Measurements from ENCODE around the gene TMED10.

TMED10 gene

GRCh38 chr14:75091251-75091650 is 85.2 kb downstream of the TMED10 start:
- Histone ChIP-seq H3K36me3 (ENCODE audit: insufficient read depth, low read length) (peaks cover 39% of the 10 kb centered on the region), H3K4me1 (ENCODE audit: control insufficient read depth, insufficient read depth, low read length, unreplicated experiment) (peaks cover 4% of the 10 kb centered on the region), H2AFZ (ENCODE audit: low read length, unreplicated experiment) (no peak overlapping the region), H3K4me3 (ENCODE audit: low read depth, low read length) (no peak overlapping the region), H3K27me3 (ENCODE audit: insufficient read depth, low read length) (no peaks in the 10 kb centered on the region), H3K27ac (ENCODE audit: low read depth, low read length) (no peak overlapping the region), H3K79me2 (ENCODE audit: control insufficient read depth, insufficient read depth, low read length, unreplicated experiment) (no peaks in the 10 kb centered on the region)

- Histone ChIP-seq H2AFZ (ENCODE audit: low read length, unreplicated experiment) (no peak overlapping the region), H3K4me3 (ENCODE audit: low read depth, low read length) (no peak overlapping the region), H3K79me2 (ENCODE audit: control insufficient read depth, insufficient read depth, low read length, unreplicated experiment) (no peaks in the 10 kb centered on the region), H3K27me3 (ENCODE audit: insufficient read depth, low read length) (no peaks in the 10 kb centered on the region), H3K27ac (ENCODE audit: low read depth, low read length) (no peak overlapping the region), H3K36me3 (ENCODE audit: insufficient read depth, low read length) (peaks cover 33% of the 10 kb centered on the region), H3K4me1 (ENCODE audit: control insufficient read depth, insufficient read depth, low read length, unreplicated experiment) (peaks cover 4% of the 10 kb centered on the region)
Measured at GRCh38 chr14:75090353-75090752, 86.1 kb downstream of the TMED10 start.

GRCh38 chr14:75088566-75089373 is 87.6 kb downstream of the TMED10 start:
- Histone ChIP-seq H3K4me1 (ENCODE audit: control insufficient read depth, insufficient read depth, low read length, unreplicated experiment) (no peaks in the 10 kb centered on the region), H3K27me3 (ENCODE audit: insufficient read depth, low read length) (no peaks in the 10 kb centered on the region), H2AFZ (ENCODE audit: low read length, unreplicated experiment) (no peak overlapping the region), H3K79me2 (ENCODE audit: control insufficient read depth, insufficient read depth, low read length, unreplicated experiment) (no peaks in the 10 kb centered on the region), H3K4me3 (ENCODE audit: low read depth, low read length) (no peak overlapping the region), H3K36me3 (ENCODE audit: insufficient read depth, low read length) (peaks cover 29% of the 10 kb centered on the region), H3K27ac (ENCODE audit: low read depth, low read length) (no peak overlapping the region)

- no peaks in the 10 kb centered on the region for H3K4me1 ChIP-seq (ENCODE audit: control insufficient read depth, insufficient read depth, low read length, unreplicated experiment)
- peaks cover 29% of the 10 kb centered on the region for H3K36me3 ChIP-seq (ENCODE audit: insufficient read depth, low read length)
- H3K27me3 ChIP-seq (ENCODE audit: insufficient read depth, low read length): no peaks in the 10 kb centered on the region
- H3K27ac ChIP-seq (ENCODE audit: low read depth, low read length): no peak overlapping the region
- no peak overlapping the region for H2AFZ ChIP-seq (ENCODE audit: low read length, unreplicated experiment)
- H3K4me3 ChIP-seq (ENCODE audit: low read depth, low read length): no peak overlapping the region
- no peaks in the 10 kb centered on the region for H3K79me2 ChIP-seq (ENCODE audit: control insufficient read depth, insufficient read depth, low read length, unreplicated experiment)
Measured at GRCh38 chr14:75088153-75088552, 88.3 kb downstream of the TMED10 start.

- Histone ChIP-seq H3K4me1 (ENCODE audit: control insufficient read depth, insufficient read depth, low read length, unreplicated experiment) (no peaks in the 10 kb centered on the region), H3K4me3 (ENCODE audit: low read depth, low read length) (no peak overlapping the region), H3K79me2 (ENCODE audit: control insufficient read depth, insufficient read depth, low read length, unreplicated experiment) (no peaks in the 10 kb centered on the region), H2AFZ (ENCODE audit: low read length, unreplicated experiment) (no peak overlapping the region), H3K27me3 (ENCODE audit: insufficient read depth, low read length) (no peaks in the 10 kb centered on the region), H3K36me3 (ENCODE audit: insufficient read depth, low read length) (peaks cover 23% of the 10 kb centered on the region), H3K27ac (ENCODE audit: low read depth, low read length) (no peak overlapping the region)
Measured at GRCh38 chr14:75084513-75084912, 91.9 kb downstream of the TMED10 start.

GRCh38 chr14:75083271-75083670 is 93.1 kb downstream of the TMED10 start:
- Histone ChIP-seq H3K79me2 (ENCODE audit: control insufficient read depth, insufficient read depth, low read length, unreplicated experiment) (no peaks in the 10 kb centered on the region), H3K4me1 (ENCODE audit: control insufficient read depth, insufficient read depth, low read length, unreplicated experiment) (no peaks in the 10 kb centered on the region), H3K36me3 (ENCODE audit: insufficient read depth, low read length) (peaks cover 23% of the 10 kb centered on the region), H3K27ac (ENCODE audit: low read depth, low read length) (no peak overlapping the region), H3K4me3 (ENCODE audit: low read depth, low read length) (no peak overlapping the region), H2AFZ (ENCODE audit: low read length, unreplicated experiment) (no peak overlapping the region), H3K27me3 (ENCODE audit: insufficient read depth, low read length) (no peaks in the 10 kb centered on the region)

GRCh38 chr14:75081660-75082229 is 94.7 kb downstream of the TMED10 start:
- no peaks in the 10 kb centered on the region for H3K4me1 ChIP-seq (ENCODE audit: control insufficient read depth, insufficient read depth, low read length, unreplicated experiment)
- H3K4me3 ChIP-seq (ENCODE audit: low read depth, low read length): no peak overlapping the region
- no peak overlapping the region for H2AFZ ChIP-seq (ENCODE audit: low read length, unreplicated experiment)
- peaks cover 11% of the 10 kb centered on the region for H3K36me3 ChIP-seq (ENCODE audit: insufficient read depth, low read length)
- H3K27ac ChIP-seq (ENCODE audit: low read depth, low read length): no peak overlapping the region
- no peaks in the 10 kb centered on the region for H3K79me2 ChIP-seq (ENCODE audit: control insufficient read depth, insufficient read depth, low read length, unreplicated experiment)
- no peaks in the 10 kb centered on the region for H3K27me3 ChIP-seq (ENCODE audit: insufficient read depth, low read length)

Data from ACC112 (cell line).